AG10803 (cell line): ENCODE results near the gene SMIM23.

Experiments
- DNase-seq: peaks from one replicate; pipeline ENCODE4 v3.0.0; 2010; ENCODE audit warnings: low read depth
- H3K4me3 ChIP-seq: 2 replicates; pipeline ENCODE4 v1.5.1; 2011; ENCODE audit warnings: mild to moderate bottlenecking, low read length, control low read depth
- TF ChIP-seq, protein P1 (sequence below): conservative IDR thresholded peaks from 2 replicates; pipeline ENCODE4 v1.5.1; 2011; ENCODE audit warnings: mild to moderate bottlenecking, low read length, control low read depth, inconsistent platforms

SMIM23 gene

DNA sequence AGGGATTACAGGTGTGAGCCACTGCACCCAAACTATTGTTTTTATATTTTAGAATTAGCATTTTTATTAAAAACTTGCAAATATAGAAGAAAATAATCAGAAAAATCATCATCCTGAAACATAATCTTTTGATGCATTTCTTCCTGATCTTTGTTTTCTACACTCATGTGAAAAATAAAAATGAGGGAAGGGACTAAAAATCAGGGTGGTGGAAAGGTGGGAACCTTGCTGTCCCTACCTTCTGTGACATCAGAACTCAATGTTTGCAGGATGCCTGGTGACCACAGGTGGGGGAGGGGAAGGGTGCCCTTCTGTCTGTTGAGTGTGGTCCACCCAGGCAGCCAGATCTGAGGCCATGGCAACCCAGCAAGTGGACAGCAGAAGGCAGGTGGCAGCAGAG is at the start of gene SMIM23:
Gene SMIM23, plus strand, starts transcription at position 301 of the 400 bp plus-strand sequence. Its CDS starts 55 bp downstream, at position 356.
- TF ChIP-seq, protein P1, sequence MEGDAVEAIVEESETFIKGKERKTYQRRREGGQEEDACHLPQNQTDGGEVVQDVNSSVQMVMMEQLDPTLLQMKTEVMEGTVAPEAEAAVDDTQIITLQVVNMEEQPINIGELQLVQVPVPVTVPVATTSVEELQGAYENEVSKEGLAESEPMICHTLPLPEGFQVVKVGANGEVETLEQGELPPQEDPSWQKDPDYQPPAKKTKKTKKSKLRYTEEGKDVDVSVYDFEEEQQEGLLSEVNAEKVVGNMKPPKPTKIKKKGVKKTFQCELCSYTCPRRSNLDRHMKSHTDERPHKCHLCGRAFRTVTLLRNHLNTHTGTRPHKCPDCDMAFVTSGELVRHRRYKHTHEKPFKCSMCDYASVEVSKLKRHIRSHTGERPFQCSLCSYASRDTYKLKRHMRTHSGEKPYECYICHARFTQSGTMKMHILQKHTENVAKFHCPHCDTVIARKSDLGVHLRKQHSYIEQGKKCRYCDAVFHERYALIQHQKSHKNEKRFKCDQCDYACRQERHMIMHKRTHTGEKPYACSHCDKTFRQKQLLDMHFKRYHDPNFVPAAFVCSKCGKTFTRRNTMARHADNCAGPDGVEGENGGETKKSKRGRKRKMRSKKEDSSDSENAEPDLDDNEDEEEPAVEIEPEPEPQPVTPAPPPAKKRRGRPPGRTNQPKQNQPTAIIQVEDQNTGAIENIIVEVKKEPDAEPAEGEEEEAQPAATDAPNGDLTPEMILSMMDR = no peak
- no peak within 1 kb of the TSS for H3K4me3 ChIP-seq
- DNase-seq = no peak

DNA sequence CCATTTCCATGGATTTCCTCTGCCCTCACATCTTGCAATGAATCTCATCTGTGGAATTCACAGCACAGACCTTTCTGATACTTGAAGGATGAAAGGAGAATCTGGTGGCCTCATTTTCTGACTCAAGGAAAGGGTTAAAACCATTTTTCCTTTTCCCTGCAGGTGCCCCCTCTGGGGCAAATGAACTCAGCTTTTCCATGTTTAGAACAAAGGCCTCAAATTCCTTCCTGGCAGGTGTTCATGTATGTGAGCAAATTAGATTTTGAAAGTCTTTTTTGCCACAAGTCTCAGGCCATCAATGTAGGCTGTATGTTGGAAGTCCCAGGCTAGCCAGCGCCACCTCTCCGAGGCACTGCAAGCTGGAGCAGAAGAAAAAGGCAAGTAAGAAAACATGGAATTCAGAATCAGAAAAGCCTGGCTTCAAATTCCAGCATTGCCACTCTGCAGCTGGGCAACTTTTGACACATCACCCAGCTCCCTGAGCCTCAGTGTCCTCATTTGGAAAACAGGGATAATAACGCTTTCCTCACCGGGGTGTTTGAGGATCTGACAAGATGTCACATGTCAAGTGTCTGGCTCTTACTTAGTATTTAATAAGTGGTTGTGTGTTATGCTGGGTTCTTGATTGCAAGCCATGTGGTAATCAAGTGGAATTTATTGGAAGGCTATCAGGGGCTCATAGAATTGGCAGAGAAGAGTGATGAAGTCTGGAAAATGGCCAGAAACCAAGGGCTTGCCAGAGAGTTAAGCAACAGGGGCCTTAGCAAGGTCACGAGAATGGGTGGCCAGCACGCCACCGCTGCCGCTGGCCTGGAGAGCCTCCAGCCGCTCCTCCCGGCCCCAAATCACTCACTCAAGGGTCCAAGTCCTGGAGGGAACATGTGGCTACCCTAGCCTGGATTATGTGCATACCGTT is 48.4 kb upstream of the SMIM23 start:
- DNase-seq = peak; percentile 72
- TF ChIP-seq, protein P1 = peak; percentile 22
- H3K4me3 ChIP-seq = no peak overlapping the region

DNA sequence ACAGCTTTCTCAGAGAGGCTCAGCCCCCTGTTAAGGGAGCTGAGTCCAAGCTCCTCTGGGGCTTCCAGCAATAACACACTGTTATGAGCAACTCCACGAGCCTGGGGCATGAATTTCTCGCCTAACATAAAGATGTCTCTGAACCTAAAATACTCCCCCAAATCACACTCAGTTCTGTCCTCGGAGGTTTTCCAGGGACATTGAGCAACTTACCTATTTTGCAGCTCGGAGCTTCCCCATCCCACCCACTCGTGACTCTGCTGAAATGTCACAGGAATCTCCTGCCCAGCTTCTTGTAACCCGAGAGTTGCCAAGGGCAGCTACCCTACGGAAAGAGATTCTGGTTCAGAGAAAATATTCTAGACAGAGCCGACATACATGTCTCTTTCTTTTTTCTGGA is 47.1 kb upstream of the SMIM23 start:
- no peak overlapping the region for H3K4me3 ChIP-seq
- TF ChIP-seq, protein P1 = no peak
- no peak for DNase-seq

DNA sequence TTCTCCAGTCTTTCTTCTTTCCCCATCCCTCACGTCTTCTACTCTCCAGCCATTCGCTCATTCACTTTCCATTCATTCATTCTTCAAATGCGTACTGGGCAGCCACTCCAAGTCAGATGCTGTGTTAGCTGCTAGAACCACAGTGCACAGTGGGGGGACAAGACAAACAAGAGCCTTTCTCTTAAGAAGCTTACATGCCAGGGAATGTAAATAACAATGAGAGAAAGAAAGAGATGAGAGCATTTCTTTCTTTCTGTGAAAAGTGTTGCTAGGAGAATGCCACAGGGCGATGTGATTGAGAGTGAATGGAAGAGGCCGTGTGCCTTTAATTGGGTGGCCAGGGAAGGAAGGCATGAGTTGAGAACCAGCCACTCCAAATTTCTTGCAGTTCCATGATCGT is 46.3 kb upstream of the SMIM23 start:
- DNase-seq = no peak
- no peak overlapping the region for H3K4me3 ChIP-seq
- TF ChIP-seq, protein P1 = no peak

DNA sequence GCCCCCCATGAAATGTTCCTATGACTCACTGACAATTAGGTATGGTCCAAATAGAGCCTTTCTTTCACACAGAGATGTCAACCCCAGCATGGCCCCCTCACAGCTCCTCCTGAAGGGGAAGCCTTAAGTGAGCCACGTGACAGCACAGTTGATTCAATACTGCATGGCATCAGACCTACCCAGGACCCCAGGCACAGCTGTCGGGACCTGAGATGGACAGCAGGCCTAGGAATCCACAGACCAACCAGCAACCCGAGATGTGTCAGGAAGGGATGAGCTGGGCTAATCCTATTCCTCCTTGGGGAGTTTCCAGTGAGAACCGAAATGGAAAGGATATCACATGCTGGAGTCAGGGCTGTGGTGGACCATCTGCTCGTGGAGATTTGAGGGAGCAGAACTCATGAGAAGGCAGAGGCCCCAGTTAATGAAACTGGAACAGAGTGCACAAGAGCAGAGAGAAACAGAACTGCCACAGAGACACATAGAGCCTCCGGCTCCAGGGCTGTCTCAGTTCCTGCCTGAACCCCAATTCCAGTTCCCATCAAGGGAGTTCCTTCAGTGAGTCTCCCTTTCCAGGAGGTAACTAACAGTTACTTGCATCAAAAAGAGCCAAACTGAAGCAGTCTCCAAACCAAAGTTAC is 42.1 kb upstream of the SMIM23 start:
- no peak for DNase-seq
- TF ChIP-seq, protein P1 = no peak
- no peak overlapping the region for H3K4me3 ChIP-seq

DNA sequence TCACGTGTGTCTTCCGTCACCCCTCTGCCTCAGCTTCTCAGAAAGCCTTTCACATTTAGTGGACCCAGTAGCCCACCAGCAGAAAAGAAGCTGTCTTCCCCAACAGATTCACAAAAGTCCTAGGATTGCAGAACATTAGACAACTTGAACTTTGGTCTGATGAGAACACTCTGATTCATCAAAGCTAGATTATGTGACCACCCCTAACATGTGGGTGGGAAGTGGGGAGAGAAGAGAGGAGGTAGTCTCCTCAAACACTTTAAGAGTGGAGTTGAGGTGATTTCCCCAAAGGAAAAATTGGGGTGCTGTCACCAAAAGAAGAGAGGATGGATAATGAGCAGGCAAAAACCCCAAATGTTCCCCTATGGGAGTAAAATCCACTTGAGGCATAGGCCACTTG is 41.4 kb upstream of the SMIM23 start:
- H3K4me3 ChIP-seq = no peak overlapping the region
- no peak for DNase-seq
- TF ChIP-seq, protein P1 = no peak
